Activated CD8-positive, alpha-beta memory T cell treated with anti-CD3 and anti-CD28 coated beads for 36 hours (primary cell): ENCODE data around the gene ERICH2. TPM values are rescaled to one million over a fixed set of nuclear protein-coding genes. Genes with fewer than 3 reads are reported as not detected.

Experiments used
- CTCF ChIA-PET: fragments of 350-600 bp; sonication (Branson Sonifier 250); formaldehyde crosslinking; loops from one replicate; lab custom pipeline; 2021; ENCODE audit warnings: antibody characterized with exemption; lab: Charles Lee
- POLR2A ChIA-PET: fragments of 350-600 bp; sonication (Branson Sonifier 250); formaldehyde crosslinking; loops from one replicate; lab custom pipeline; 2021; ENCODE audit warnings: antibody characterized with exemption; lab: Charles Lee
- total RNA-seq, 2 experiments: library from RNA; stranded (reverse); gene quantifications; one replicate each; pipeline ENCODE4 v1.2.3, GENCODE V29; 2021

The ERICH2 gene
- total RNA-seq, 2 experiments from 2014 or later, result not detected

- ChIA-PET POLR2A (no interaction called here), CTCF (interaction anchor here (0.8 kb wide), 1 partner anchor 12 kb away, joined by 5 read pairs; no protein-coding TSS in a partner anchor)
These were observed 54.4 kb downstream of the ERICH2 start for GRCh38 chr2:170824526-170825015.

GRCh38 chr2:170827841-170828532 is 57.8 kb downstream of the ERICH2 start:
- POLR2A ChIA-PET, result no interaction called here
- CTCF ChIA-PET, result no interaction called here

GRCh38 chr2:170828533-170828916 is 58.3 kb downstream of the ERICH2 start:
- CTCF ChIA-PET, result no interaction called here
- POLR2A ChIA-PET, result no interaction called here

- CTCF ChIA-PET, result no interaction called here
- POLR2A ChIA-PET, result no interaction called here
These were observed 58.9 kb downstream of the ERICH2 start for GRCh38 chr2:170829036-170829435.

- POLR2A ChIA-PET, result no interaction called here
- CTCF ChIA-PET, result no interaction called here
These were observed 60.0 kb downstream of the ERICH2 start for GRCh38 chr2:170830166-170830565.

DNA sequence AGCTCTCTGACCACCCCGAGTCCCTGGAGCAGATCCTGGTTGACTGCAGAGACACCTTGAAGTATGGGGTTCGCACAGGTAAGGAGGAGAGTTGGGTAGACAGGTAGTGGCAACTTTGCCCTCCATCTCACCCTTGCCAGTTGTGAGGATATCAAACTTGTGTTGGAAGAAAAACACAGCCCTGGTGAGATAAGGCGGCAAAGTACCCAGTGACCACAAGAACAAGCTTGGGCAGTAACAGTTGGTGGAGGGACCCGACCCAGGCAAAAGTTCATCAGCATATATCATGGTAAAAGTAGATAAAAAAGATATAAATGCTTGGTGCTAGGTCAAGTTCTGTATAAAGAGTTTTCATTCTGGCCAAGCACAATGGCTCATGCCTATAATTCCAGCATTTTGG is 60.9 kb downstream of the ERICH2 start:
- ChIA-PET CTCF (no interaction called here), POLR2A (no interaction called here)

- ChIA-PET POLR2A (no interaction called here), CTCF (no interaction called here)
These were observed 65.8 kb downstream of the ERICH2 start for GRCh38 chr2:170836027-170836426.

GRCh38 chr2:170840717-170841210 is 70.6 kb downstream of the ERICH2 start:
- ChIA-PET CTCF (no interaction called here), POLR2A (no interaction called here)

DNA sequence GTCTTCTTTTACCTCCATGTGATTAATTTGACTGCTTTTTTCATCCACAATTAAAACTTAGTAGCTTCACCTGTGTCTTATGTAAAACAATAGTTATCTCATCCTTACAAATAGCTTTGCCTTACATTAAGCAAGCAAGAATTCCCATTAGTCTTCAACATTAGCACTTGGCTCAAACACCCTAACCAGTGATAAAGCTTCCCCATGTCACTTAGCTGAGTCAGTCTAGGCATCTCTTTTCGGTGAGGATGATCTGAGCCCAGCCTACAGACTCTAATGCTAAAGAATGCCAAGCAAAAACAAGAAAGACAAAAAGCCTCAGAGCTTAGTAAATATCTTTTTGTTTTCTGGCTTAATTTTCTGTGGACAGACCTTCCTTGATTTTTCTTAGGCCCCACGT is 72.6 kb downstream of the ERICH2 start:
- ChIA-PET CTCF (interaction anchor here (0.6 to 1.5 kb wide), 2 partner anchors 30 to 332 kb away, joined by 3 to 5 read pairs; no protein-coding TSS in a partner anchor), POLR2A (interaction anchor here (0.6 kb wide), 1 partner anchor 1379 kb away, joined by 4 read pairs; no protein-coding TSS in a partner anchor)

DNA sequence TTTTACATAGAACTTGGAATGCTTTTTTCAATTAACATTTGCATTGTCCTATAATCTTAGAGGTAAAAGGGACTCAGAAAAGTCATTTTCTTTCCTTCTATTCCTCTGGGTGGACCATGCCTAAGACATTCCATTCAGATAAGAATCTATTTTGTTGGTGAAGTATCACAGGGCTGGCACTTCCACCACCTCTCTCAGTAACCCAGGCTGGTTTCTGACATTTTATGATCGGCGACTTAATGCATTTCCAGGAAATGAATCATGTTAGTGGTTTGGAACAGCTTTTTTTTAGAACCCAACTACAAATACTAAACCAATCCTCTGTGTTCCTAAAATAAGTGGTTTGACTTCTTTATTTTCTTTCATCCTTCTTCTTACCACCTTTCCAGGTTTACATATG is 73.5 kb downstream of the ERICH2 start:
- POLR2A ChIA-PET, result interaction anchor here (0.6 kb wide), 1 partner anchor 1380 kb away, joined by 4 read pairs; no protein-coding TSS in a partner anchor
- CTCF ChIA-PET, result interaction anchor here (0.6 to 1.5 kb wide), 2 partner anchors 30 to 332 kb away, joined by 3 to 5 read pairs; no protein-coding TSS in a partner anchor

GRCh38 chr2:170845343-170845742 is 75.2 kb downstream of the ERICH2 start:
- ChIA-PET CTCF (interaction anchor here (1.1 kb wide), 1 partner anchor 28 kb away, joined by 3 read pairs; no protein-coding TSS in a partner anchor), POLR2A (no interaction called here)

DNA sequence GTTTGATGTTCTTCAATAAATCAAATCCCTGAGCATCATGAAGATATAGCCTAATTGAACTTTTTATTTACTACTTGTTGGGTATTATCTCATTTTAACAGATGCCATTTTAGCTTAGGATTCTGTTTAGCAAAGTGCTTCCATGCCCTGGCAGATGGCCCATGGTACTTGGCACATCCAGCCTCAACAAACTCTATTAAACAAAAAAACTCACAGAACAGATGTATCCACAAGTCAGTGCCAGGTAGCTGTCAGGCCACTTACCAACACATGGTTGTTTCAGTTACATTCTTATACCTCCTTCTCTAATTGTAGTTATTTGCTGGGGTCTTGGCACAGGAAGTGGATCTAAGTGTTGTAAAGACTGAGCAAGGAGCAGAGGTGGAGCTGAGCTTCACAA is 76.1 kb downstream of the ERICH2 start:
- ChIA-PET POLR2A (interaction anchor here (0.6 kb wide), 1 partner anchor 69 kb away, joined by 3 read pairs; no protein-coding TSS in a partner anchor), CTCF (interaction anchor here (1.1 kb wide), 1 partner anchor 27 kb away, joined by 3 read pairs; no protein-coding TSS in a partner anchor)

DNA sequence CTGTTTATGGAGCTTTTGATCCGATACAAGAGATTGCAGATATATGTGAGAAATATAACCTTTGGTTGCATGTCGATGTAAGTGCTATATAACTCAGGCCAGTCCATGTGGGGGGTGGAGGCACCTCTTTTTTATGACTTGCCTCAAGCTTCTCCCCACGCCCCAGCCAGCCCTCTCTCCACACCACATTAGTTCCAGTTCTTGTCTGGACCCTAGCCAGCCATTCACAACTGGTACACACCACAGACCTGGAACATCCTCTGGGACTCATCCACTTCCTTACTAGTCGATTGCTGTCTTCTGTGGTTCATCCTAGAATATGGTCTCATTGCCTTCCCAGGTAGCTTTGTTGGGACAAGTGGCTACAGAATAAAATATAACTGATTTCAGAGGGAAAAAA is 77.5 kb downstream of the ERICH2 start:
- CTCF ChIA-PET, result interaction anchor here (1.5 kb wide), 1 partner anchor 15 kb away, joined by 3 read pairs; no protein-coding TSS in a partner anchor
- POLR2A ChIA-PET, result no interaction called here

Other genes with a start within 250 kb of the ERICH2 start
- not detected for gene SP5, start 55.0 kb upstream of the ERICH2 start, total RNA-seq
- under 1 TPM; 0.55 to 0.76 TPM for gene GAD1, start 46.5 kb downstream of the ERICH2 start, total RNA-seq
- gene GORASP2, start 158.9 kb downstream of the ERICH2 start, total RNA-seq, result 10 to 100 TPM; 79.2 to 81.9 TPM